ENCODE measurements around the gene RGPD6.
"Not testable (repeated sequence)": the region's sequence is repeated elsewhere in the genome, so short reads cannot be mapped to it uniquely, and the experiment has no call there.

GRCh38 chr2:110473059-110473358, 104.0 kb downstream of the RGPD6 start:
- not testable (repeated sequence) for TF ChIP-seq CTCF (IDR thresholded peaks at IDR 0.05; ENCODE audit: insufficient read depth, low read length, poor library complexity, severe bottlenecking); EZH2phosphoT487 (conservative IDR thresholded peaks at IDR 0.05; ENCODE audit: low read length)

Measured in SU-DHL-6 (cell line).